ENCODE data around the gene UBE2E2.

Gene UBE2E2

DNA sequence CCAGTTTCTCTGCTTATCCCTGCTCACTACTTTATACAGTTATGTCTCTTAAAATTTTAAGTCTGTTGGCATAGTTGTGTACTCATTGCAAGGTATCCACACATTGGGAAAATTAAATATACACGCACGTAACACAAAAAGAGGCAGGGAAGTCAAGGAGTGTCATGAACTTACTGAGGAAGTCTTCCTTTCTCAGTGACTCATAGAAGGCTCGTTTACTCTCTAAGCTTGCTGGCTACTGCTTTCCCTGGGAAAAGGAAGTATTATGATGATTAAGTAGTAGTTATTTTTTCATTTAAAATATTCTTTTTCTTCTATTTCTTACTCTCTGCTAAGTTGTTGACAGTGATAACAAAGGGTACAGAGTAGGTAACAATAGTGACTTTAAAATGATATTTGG is 287.3 kb downstream of the UBE2E2 start:
- FAIRE-seq = no peak
- DNase-seq (ENCODE audit: extremely low spot score, insufficient read length, low read depth) = no peak

DNA sequence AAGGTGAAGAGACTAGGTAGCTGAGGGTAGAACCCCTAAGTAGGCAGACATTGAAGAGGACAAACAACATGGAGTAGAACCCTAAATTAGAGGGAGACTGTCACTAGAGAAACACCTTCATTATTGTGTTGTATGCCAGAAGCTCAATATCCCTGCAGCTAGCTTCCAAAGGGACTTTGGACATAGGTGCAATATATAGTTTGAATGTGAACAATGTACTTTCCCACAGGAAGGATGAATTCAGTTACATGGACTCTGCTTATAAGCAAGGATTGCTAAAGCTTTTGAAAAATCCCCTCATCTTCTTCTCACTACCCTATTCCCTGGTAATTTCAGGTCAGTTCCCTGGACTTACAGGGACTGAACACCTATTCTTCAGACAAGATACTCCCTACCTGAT is 288.9 kb downstream of the UBE2E2 start:
- DNase-seq (ENCODE audit: extremely low spot score, insufficient read length, low read depth) (no peak), FAIRE-seq (no peak)

DNA sequence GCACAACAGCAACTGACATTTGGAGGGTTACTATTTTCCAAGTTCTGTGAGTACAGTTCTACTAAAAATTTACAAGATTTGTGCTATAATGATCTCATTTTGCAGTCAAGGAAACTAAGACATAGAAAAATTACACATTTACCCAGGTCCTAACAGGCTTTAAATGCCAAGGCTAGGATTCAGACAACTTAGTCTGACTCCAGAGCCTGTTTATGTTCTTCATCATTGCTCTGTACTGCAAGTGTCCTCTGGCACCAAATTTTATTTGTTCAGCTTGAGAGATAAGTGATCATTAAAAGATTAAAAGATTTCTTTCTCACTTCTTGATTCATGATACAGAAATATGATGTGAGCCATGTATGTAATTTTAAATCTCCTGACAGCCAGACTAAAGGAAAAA is 290.8 kb downstream of the UBE2E2 start:
- peak; percentile 64 for FAIRE-seq

DNA sequence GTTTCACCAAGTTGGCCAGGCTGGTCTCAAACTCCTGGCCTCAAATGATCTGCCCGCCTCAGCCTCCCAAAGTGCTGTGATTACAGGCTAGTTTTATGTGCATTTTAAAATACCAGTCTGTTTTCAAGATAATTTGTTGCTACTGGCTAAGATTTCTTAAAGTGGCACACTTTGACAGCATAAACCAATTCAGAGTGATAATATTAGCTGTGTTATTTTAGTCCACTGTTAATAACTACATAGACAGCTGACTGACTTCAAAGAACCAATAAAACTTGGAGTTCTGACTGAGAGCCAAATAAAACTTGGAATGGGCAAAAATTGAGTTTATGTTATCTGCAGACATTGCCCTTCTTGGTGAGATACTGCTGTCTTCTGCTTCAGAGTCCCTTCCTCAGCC is 291.8 kb downstream of the UBE2E2 start:
- FAIRE-seq = no peak

More for the DNA sequence above, 290.8 kb downstream of the UBE2E2 start:
- DNase-seq (ENCODE audit: extremely low spot score, insufficient read length, low read depth) = no peak

DNA sequence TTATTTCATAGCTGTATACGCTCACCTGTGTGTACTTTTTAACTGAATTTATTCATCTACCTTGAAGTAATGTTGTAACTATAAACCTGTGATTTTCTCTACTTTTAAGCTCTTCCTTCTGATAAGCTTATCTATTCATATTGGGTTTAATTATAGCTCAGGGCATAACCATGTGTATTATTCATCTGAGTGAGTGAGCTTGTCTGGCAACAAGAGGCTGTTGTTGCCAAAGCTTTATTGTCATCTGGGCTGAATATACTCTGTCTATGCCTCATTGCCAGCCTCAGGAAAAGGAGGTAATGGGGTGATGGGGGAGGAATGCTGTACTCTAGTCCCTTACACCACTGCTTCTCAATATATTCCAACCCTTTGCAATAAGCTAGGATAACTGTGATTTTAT is 292.4 kb downstream of the UBE2E2 start:
- DNase-seq (ENCODE audit: extremely low spot score, insufficient read length, low read depth) = no peak
- FAIRE-seq = no peak

More for the DNA sequence above, 291.8 kb downstream of the UBE2E2 start:
- DNase-seq (ENCODE audit: extremely low spot score, insufficient read length, low read depth) = no peak

DNA sequence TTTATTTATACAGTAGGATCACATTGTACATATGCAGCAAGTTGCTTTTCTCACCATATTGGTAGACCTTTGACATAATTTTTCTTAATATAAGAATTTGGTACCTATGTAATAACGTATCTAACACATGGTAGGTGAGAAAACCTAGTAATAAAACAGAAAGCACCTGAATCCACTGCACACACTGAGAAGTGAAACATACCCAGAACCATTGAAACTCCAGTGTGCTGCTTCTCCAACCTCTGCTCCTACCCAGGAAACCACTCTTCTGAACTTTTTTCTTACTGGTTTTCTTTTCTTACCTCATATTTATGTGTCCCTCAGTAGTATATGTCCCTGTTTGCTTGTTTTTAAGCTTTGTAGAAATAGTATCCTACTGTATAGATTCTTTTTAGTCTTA is 293.0 kb downstream of the UBE2E2 start:
- FAIRE-seq (peak; percentile 81), DNase-seq (ENCODE audit: extremely low spot score, insufficient read length, low read depth) (no peak)

DNA sequence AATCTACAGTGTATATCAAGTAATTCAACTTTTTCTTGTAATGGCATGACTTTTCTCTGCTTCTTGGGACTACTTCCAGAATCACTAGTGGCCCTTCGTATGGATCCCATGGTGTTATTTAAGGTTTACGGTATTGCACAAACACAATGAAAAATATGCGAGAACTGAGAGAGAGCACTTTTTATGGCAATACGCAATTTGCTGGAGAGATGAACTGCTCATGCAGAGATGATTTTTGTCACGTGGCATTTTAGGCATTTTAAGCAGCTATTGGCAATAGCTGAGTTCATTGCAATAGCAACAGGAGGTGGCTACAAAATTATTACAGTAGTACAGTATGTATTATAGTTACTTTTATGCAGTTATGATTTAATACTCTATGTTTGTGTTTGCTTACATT is 294.0 kb downstream of the UBE2E2 start:
- DNase-seq (ENCODE audit: extremely low spot score, insufficient read length, low read depth) (no peak), FAIRE-seq (no peak)

DNA sequence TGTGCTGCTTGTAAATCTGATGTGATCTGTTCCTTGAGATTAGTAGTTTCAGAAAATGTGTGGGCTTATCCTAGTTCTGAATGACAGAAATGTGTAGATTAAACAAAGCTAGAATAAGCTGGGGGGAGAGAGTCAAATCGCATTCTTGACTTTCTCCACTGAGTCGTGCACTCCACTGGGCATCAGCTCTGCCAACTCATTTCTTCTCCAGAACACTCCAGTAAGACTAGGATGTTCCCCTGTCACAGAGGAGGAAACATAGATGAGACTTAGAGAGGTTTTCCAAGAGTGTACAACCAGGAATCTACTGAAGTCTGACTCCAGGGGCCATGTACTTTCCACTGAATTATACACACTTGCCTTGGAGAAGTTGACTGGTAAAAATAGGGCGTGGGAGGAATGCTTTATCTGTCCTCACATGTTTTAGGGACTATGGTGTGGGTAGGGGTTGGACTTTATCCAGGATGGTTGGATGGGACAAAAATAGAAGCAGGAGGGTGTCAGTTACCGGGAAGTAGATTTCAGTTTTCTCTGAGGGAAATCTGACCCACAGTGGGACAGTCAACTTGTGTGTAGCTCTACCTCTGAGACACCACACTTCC is 298.2 kb downstream of the UBE2E2 start:
- FAIRE-seq (peak; percentile 15), DNase-seq (ENCODE audit: extremely low spot score, insufficient read length, low read depth) (no peak)

DNA sequence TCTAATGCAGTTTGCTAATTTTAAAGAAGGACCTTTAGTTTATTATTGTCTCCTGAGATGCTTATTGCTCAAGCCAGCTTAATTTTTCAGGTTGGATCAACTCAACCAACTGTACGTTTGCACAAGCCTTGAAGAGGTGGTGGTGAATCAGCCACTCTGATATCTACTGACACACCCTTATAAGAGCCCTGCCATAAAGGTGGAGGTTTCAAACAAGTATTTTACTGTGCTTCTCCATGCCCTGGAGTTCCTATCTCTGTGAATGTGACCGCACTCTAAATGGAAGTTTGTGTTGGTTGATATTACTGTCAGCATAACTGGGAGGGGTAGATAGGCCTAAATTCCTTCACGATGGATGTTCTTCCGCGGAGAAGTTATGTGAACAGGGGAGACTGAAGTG is 305.3 kb downstream of the UBE2E2 start:
- DNase-seq (ENCODE audit: extremely low spot score, insufficient read length, low read depth) = no peak
- no peak for FAIRE-seq

DNA sequence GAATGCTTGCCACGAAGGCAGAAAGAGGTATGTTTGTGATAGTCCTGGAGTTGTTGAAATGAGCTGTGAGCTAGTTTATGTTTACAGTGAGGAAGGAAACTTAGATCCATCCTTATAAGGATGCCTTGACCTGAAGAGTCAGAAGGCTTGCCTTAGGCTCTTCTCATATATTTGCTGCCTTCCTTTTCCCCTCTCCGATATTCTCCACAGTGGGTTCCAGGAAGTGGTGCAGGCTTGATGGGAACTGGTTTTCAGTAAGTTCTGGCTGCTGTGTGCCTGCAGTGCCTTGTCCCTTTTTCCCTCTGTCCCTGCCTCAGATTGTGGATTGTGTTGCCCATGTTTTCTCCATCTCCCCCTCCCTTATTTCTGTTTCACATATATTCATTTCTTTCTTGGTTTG is 315.3 kb downstream of the UBE2E2 start:
- DNase-seq (ENCODE audit: extremely low spot score, insufficient read length, low read depth) = no peak
- no peak for FAIRE-seq

DNA sequence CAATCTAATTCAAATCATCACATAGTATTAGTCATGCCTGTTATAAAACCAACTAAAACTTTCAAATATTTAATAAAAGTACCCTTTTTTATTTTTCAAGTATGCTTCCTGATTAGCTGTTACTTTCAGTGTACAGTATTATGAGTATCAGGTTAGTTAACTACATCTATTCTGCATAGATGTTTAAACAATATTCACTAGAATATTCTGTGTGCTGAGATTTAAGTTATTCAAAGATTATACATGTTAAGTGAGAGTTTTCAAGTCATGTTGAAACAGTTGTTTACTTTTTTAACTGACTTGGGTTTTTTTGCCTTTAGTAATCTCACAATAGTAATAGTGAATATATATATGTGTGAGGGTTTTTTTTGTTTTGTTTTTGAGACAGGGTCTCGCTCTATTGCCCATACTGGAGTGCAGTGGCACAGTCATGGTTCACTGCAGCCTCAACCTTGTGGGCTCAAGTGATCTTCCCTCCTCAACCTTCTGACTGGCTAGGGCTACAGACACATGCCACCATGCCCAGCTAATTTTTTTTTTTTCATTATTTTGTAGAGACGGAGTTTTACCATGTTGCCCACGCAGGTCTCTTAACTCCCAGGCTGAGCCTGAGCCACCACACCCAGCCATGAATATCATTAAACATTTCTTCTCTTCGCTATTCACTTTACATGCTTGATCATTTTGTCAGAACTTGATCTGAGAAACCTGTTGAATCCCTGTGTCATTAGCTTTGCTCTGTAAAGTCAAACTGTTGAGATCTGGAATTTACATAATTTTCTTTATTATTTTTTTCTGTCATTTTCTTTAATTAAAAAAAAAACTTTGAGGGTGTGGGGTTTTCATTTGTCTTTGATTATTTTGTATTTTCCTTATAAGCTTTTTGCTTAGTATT is 316.4 kb downstream of the UBE2E2 start:
- FAIRE-seq (peak; percentile 70), DNase-seq (ENCODE audit: extremely low spot score, insufficient read length, low read depth) (no peak)

DNA sequence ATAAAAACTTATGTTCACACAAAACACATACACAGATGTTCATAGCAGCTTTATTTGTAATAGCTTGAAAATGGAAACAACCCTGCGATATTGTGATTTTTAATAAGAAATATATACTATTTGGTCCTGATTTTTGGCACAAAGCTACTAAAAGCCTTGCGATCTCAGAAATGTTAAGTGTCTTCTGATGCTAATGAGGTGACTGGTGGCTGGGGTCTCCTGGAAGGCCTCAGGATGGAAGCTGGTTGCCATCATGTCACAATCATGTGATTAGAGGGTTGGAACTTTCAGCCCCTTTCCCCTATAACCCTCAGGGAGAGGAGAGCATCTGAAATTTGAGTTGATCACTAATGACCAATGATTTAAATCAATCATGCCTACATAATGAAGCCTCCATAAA is 324.2 kb downstream of the UBE2E2 start:
- DNase-seq (ENCODE audit: extremely low spot score, insufficient read length, low read depth) = no peak
- FAIRE-seq = no peak

DNA sequence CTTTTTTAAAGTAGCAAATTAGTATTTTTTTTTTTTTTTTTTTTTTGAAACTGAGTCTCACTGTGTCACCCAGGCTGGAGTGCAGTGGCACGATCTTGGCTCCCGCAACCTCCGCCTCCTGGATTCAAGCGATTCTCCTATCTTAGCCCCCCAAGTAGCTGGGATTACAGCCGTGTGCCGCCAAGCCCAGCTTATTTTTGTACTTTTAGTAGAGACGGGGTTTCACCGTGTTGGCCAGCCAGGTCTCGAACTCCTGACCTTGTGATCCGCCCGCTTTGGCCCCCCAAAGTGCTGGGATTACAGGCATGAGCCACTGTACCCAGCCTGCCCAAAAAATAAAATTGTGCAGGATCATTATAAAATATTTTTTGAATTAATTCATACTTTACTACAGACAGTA is 330.5 kb downstream of the UBE2E2 start:
- DNase-seq (ENCODE audit: extremely low spot score, insufficient read length, low read depth) (no peak), FAIRE-seq (no peak)

DNA sequence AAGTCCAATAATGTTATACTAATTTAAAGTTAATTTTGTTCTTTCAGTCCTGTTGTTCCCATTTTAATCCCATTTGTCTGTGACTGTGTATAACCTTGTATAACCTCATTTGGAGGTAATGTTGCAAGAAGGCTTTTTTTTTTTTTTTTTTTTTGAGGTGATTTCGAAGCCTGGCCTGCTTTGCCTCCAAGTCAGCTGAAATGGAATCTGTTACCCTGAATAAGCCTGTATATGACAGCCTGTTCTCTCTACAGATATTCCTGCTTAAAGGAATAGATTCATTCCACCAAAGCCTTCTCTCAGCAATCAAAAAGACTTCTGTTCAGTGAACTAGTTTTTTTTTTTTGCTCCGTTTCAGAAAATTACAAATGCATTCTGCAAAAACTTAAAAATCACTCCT is 330.9 kb downstream of the UBE2E2 start:
- FAIRE-seq (no peak), DNase-seq (ENCODE audit: extremely low spot score, insufficient read length, low read depth) (no peak)

DNA sequence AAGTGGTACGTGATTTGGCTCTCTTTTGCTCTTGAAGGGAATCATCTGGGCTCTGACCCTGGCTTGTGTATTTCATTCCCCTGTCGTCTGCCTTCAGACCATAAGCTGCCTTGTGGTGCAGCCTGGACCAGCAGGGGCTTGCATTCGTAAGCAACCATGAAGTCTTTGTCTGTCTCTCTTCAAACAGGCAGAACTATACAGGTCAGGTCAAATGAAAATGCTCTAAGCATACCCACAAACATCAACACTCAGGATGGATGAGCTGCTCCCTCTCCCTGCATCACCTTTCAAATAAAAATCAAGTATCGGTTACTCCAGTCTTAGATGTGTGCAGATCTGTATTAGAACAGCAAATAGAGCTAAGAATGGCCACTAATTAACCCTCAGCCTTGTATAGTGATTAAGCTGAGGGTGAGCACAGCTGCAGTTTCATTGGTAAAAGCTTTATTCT is 334.0 kb downstream of the UBE2E2 start:
- FAIRE-seq = no peak
- DNase-seq (ENCODE audit: extremely low spot score, insufficient read length, low read depth) = no peak

DNA sequence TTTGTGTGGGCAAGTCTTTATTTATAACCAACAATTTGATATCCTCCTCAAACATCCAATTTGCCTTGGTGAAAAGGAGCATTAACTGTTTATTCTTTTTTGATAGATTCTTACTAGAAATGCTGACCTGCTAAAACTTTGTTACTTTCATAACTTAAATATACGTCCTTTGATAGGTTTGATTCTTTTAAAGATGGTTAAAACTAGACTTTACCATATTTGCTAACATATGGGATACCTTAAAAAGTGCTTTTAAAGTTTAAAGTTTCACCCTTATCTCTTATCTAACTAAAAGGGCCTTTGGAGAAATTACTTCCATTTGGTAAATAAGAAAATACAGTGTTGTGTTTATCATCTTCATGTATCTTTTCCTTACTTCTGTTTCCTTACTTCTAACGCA is 336.1 kb downstream of the UBE2E2 start:
- FAIRE-seq (no peak), DNase-seq (ENCODE audit: extremely low spot score, insufficient read length, low read depth) (no peak)

DNA sequence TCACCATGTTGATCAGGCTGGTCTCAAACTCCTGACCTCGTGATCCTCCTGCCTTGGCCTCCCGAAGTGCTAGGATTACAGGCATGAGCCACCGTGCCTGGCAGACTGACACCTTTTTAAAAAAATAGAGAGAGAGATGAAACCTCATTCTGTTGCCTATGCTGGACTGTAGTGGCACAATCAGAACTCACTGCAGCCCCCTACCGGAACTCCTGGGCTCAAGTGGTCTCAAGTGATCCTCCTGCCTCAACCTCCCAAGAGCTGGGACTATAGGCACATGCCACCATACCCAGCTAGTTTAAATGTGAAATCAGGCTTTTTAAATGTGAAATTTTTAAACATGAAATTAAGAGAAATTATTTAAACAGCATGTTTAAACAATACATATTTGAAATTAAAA is 337.5 kb downstream of the UBE2E2 start:
- DNase-seq (ENCODE audit: extremely low spot score, insufficient read length, low read depth) = no peak
- no peak for FAIRE-seq

DNA sequence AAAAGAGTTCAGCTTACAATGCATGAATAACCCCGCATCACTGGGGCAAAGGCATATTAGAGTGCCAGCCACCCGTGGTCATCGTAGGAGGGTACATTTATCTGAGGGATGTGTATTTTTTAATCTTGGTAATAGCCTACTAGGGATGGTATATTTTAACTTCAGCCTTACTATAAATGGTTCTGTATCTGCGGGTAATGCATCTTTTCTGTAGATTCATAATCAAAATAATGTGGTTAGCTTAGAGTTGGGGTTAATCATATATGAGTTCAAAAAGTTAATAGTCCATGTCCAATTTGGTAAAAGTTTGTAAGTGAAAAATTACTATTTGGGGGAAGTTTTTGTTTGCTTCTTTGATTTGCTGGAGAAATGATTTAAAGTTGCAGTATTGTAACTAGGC is 339.0 kb downstream of the UBE2E2 start:
- FAIRE-seq (no peak), DNase-seq (ENCODE audit: extremely low spot score, insufficient read length, low read depth) (no peak)

DNA sequence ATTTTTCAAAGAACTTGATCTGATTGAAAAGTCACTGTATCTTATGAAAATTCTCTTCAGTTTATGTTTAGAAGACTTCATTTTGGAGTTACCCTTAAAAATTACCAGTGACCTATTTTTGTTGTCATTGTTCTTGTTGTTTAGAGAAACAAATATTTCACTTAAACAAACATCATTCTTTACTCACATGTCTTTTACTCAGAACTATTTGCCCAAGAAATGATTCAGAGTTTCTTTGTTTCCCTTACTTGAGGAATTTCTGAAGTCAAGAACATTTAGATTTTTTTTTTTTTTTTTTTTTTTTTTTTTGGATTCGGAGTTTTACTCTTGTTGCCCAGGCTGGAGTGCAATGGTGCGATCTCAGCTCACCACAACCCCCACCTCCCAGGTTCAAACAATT is 343.1 kb downstream of the UBE2E2 start:
- no peak for DNase-seq (ENCODE audit: extremely low spot score, insufficient read length, low read depth)
- FAIRE-seq = no peak

DNA sequence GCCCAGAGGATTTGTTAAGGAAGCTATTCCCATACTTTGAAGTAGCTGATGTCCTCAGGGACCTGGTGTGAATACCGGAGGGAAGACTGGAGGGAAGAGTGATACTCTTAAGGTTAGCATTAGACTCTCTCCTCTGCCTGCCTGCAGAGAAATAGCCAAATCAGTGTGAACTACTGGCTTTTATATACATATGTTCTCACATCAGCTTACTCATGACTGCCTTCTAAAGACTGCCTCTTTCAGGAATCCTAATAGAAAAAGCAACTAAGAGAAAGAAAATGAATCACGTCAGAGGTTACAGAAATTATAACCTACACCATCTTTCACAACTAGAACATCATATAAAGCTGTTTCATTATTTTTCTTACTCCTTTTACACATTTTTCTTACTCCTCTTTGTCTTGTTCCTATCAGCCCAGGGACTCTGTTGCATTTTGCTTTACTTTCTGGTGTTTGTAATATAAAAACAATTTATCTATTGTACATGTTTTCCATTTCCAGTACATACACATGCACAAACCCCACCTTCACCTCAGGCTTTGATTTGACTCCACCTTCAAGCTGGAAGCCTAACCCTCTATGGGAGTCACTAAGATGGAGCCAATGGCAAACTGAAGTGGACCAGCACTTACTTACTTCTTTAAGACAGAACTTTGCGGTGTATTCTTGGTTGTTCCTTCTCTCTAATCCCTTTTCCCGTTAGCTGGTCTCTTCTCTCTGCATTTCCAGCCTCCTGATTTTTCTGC is 345.0 kb downstream of the UBE2E2 start:
- no peak for DNase-seq (ENCODE audit: extremely low spot score, insufficient read length, low read depth)
- FAIRE-seq = no peak

DNA sequence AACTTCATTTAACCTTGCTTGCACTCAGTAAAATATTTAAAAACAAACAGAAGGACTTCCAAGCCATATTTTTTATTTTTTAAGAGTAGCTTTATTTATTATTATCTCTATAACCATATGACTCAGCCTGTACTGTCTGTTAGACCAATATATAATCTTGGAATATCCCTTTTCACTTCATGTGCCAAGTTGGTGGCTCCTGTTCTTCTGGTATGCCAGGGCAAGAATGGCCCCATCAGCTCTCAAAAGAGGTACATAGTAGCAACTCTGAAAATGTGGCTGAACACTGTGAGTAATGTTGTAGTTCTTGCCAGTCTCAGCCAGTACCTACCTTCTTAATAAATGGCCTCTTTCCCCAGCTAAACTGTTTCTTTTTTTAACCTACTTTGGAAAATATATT is 345.6 kb downstream of the UBE2E2 start:
- FAIRE-seq (no peak), DNase-seq (ENCODE audit: extremely low spot score, insufficient read length, low read depth) (no peak)

Measured in GM18507 (cell line).